ENCODE data around the gene AIM2. TPM values are rescaled to one million over a fixed set of nuclear protein-coding genes. Genes with fewer than 3 reads are reported as not detected.
A peak's percentile ranks its signal among the peaks of the same experiment; 100 is the strongest.

The AIM2 gene
- total and polyA plus RNA-seq, 10 of the 15 experiments (the other 5 are each of a cell fraction or from before 2014, with no cell fraction given): 7.9 to 35.7 (median 12.8) TPM

GRCh38 chr1:159088546-159089183, 12.1 kb upstream of the AIM2 start:
- DNase-seq (ENCODE audit: low read depth, low spot score) (no peak), ATAC-seq (peak; percentile 67), FAIRE-seq (no peak)
- RAD21 ChIA-PET (ENCODE audit: unreplicated experiment): interaction anchor here (0.7 to 3.0 kb wide), 5 partner anchors 12 to 885 kb away, joined by 3 to 28 read pairs (median 7); partner anchors contain the start of gene AIM2
- Histone ChIP-seq H3K36me3 (ENCODE audit: control insufficient read depth in 2 of 2, insufficient read depth in 2 of 2, low read length in 1 of 2) (no peaks in the 10 kb centered on the region), H3K9ac (ENCODE audit: control insufficient read depth, insufficient read depth, low read length) (no peak overlapping the region), H3K4me2 (ENCODE audit: control insufficient read depth, insufficient read depth) (no peak overlapping the region), H3K27me3 (replicated peaks in 1 of 2; ENCODE audit: control insufficient read depth in 2 of 2, insufficient read depth in 2 of 2, low read length in 1 of 2) (0 out of 4 replicates have a peak, but pooled peaks cover 0 to 2% of the 10 kb centered on the region in 2 experiments), H3K4me3 (no peak overlapping the region), H3K79me2 (ENCODE audit: control insufficient read depth, insufficient read depth, low read length) (no peaks in the 10 kb centered on the region), H4K20me1 (ENCODE audit: control insufficient read depth, insufficient read depth) (no peaks in the 10 kb centered on the region), H2AFZ (ENCODE audit: control insufficient read depth, low read depth, low read length) (no peak overlapping the region), H3K4me1 (ENCODE audit: control insufficient read depth, insufficient read depth, low read length) (no peaks in the 10 kb centered on the region), H3K27ac (ENCODE audit: control insufficient read depth, insufficient read depth) (no peak overlapping the region), H3K9me3 (replicated peaks; ENCODE audit: control insufficient read depth, insufficient read depth, low read length) (no peaks in the 10 kb centered on the region)
- POLR2A ChIA-PET: interaction anchor here (1.9 kb wide), 1 partner anchor 12 kb away, joined by 4 read pairs; the partner anchor contains the start of gene AIM2
- no peak for TF ChIP-seq SIX5 (IDR thresholded peaks at IDR 0.05; ENCODE audit: low read depth, low read length, severe bottlenecking)
- TF ChIP-seq SPI1 (IDR thresholded peaks at IDR 0.05; ENCODE audit: borderline replicate concordance, insufficient read depth, low read depth, low read length): peak; percentile 22; the same call in 1 of the 2 replicates
- intact Hi-C loops (cut with micrococcal nuclease; ENCODE audit: unreplicated experiment): loop anchor here (5.0 kb wide), 1 partner anchor 581 kb away; no protein-coding TSS in a partner anchor
- SMC1A ChIA-PET (ENCODE audit: uncharacterized antibody, unreplicated experiment): interaction anchor here (0.6 to 2.9 kb wide), 16 partner anchors 12 to 759 kb away, joined by 3 to 43 read pairs (median 3); partner anchors contain the start of gene AIM2
- WGBS (ENCODE audit: insufficient coverage, insufficient replicate concordance, low lambda C conversion rate, missing lambda C conversion rate): 38% methylated on average over 6 of the region's 6 CpGs
- in situ Hi-C loops (cut with MboI): no loop called here
- no TSS peak for BruUV-seq (replicated peaks)
- CTCF ChIA-PET: interaction anchor here (0.8 to 4.2 kb wide), 22 partner anchors 10 to 1096 kb away, joined by 3 to 61 read pairs (median 4); partner anchors contain the start of gene AIM2

DNA sequence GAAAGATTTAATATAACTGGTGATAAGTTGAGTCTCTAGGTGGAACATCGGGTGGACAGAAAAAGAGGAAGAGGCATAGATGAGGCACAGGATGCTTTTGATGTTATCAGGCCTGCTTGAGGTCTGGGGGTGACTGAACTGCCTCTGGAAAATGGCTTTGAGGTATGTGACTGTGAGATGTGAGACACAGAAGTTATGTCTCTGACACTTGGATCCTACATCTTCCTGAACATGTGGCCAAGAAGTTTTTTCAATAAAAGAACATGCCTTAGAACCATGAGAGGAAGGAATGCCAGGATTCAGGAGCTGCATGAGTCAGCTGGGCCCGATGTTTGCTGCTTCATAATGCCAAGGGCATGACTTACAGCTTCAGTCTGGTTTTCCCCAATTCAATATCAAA, 11.5 kb upstream of the AIM2 start:
- in situ Hi-C loops (cut with MboI) (no loop called here), intact Hi-C loops (cut with micrococcal nuclease; ENCODE audit: unreplicated experiment) (loop anchor here (5.0 kb wide), 1 partner anchor 581 kb away; no protein-coding TSS in a partner anchor)
- FAIRE-seq: no peak
- Histone ChIP-seq H3K36me3 (ENCODE audit: control insufficient read depth in 2 of 2, insufficient read depth in 2 of 2, low read length in 1 of 2) (no peaks in the 10 kb centered on the region), H3K9ac (ENCODE audit: control insufficient read depth, insufficient read depth, low read length) (no peak overlapping the region), H3K4me1 (ENCODE audit: control insufficient read depth, insufficient read depth, low read length) (no peaks in the 10 kb centered on the region), H3K27ac (ENCODE audit: control insufficient read depth, insufficient read depth) (no peak overlapping the region), H3K4me3 (no peak overlapping the region), H3K9me3 (replicated peaks; ENCODE audit: control insufficient read depth, insufficient read depth, low read length) (no peaks in the 10 kb centered on the region), H2AFZ (ENCODE audit: control insufficient read depth, low read depth, low read length) (no peak overlapping the region), H3K4me2 (ENCODE audit: control insufficient read depth, insufficient read depth) (no peak overlapping the region), H4K20me1 (ENCODE audit: control insufficient read depth, insufficient read depth) (no peaks in the 10 kb centered on the region), H3K27me3 (replicated peaks in 1 of 2; ENCODE audit: control insufficient read depth in 2 of 2, insufficient read depth in 2 of 2, low read length in 1 of 2) (0 out of 4 replicates have a peak, but pooled peaks cover 0 to 2% of the 10 kb centered on the region in 2 experiments), H3K79me2 (ENCODE audit: control insufficient read depth, insufficient read depth, low read length) (no peaks in the 10 kb centered on the region)
- no peak for DNase-seq (ENCODE audit: low read depth, low spot score)
- 25% methylated on average over 2 of the region's 2 CpGs for WGBS (ENCODE audit: insufficient coverage, insufficient replicate concordance, low lambda C conversion rate, missing lambda C conversion rate)
- no TSS peak for BruUV-seq (replicated peaks)
- ChIA-PET SMC1A (ENCODE audit: uncharacterized antibody, unreplicated experiment) (interaction anchor here (0.6 to 2.9 kb wide), 13 partner anchors 8 to 582 kb away, joined by 3 to 43 read pairs (median 3); partner anchors contain the start of gene AIM2), POLR2A (interaction anchor here (0.7 to 1.9 kb wide), 2 partner anchors 12 to 626 kb away, joined by 4 read pairs; partner anchors contain the start of gene AIM2), RAD21 (ENCODE audit: unreplicated experiment) (interaction anchor here (0.7 to 3.0 kb wide), 5 partner anchors 12 to 884 kb away, joined by 3 to 28 read pairs (median 7); partner anchors contain the start of gene AIM2), CTCF (interaction anchor here (0.8 to 4.2 kb wide), 15 partner anchors 11 to 1096 kb away, joined by 3 to 61 read pairs (median 9); partner anchors contain the start of gene AIM2)
- no peak for ATAC-seq
- peak; percentile 41; the same call in 1 of the 2 replicates for TF ChIP-seq SPI1 (IDR thresholded peaks at IDR 0.05; ENCODE audit: borderline replicate concordance, insufficient read depth, low read depth, low read length)
- no peak for TF ChIP-seq NR2F1 (conservative IDR thresholded peaks at IDR 0.05)

Data from GM12878 (cell line).